Measurements from ENCODE around the gene PEPD.

PEPD gene

DNA sequence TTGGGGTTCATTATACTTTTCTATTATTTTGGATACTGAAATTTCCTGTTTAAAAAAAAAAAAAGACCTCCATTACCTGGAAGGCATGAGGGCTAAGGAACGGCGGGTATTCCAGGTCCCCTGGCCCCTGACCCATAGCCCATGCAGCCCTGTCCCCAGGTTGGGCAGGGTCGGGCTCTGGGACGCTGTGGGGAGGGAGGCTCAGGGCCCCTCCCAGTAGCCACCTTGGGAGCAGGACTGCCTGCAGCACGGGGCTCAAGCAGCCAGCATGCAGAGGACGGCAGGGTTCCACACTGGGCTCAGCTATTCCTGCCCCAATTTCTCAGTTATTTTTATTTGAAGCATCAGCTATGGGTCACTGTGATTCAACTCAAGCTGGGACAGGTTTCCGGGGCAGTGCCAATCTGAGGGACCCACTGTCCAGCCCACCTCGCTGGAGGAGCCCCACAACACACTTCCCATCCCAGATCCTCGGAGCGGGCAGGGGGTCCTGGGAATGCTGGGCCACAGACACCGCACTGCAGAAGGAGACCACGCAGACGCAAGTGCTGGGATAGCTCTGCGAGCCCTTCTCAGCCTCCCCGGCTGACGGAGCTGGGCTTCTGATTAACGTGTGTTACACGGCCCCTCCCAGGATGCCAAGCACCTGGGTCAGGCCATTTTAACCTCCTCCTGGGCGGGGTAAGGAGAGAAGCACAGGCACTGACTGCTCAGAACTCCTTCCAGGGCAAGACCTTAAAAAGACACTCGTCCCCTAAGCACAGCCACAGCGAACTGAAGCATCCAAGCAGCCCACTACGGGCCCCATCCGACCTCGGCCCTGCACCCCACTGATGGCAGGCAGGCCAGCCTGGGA lies 60.1 kb downstream of the PEPD start:
- no peak for TF ChIP-seq TAF1 (IDR thresholded peaks at IDR 0.05; ENCODE audit: borderline replicate concordance, insufficient read depth, low read length)
- no peak for TF ChIP-seq FOXP2 (optimal IDR thresholded peaks at IDR 0.05; ENCODE audit: borderline replicate concordance, extremely low read depth, extremely low read length, insufficient read depth)
- no peak for TF ChIP-seq POLR2AphosphoS5 (IDR thresholded peaks at IDR 0.05; ENCODE audit: low read depth, low read length)
- no peak for TF ChIP-seq REST (IDR thresholded peaks at IDR 0.05; ENCODE audit: insufficient read depth in 1 of 2, low read depth in 2 of 2, low read length in 2 of 2)
- TF ChIP-seq SIN3A (IDR thresholded peaks at IDR 0.05; ENCODE audit: borderline replicate concordance, insufficient read depth, low read length): no peak

DNA sequence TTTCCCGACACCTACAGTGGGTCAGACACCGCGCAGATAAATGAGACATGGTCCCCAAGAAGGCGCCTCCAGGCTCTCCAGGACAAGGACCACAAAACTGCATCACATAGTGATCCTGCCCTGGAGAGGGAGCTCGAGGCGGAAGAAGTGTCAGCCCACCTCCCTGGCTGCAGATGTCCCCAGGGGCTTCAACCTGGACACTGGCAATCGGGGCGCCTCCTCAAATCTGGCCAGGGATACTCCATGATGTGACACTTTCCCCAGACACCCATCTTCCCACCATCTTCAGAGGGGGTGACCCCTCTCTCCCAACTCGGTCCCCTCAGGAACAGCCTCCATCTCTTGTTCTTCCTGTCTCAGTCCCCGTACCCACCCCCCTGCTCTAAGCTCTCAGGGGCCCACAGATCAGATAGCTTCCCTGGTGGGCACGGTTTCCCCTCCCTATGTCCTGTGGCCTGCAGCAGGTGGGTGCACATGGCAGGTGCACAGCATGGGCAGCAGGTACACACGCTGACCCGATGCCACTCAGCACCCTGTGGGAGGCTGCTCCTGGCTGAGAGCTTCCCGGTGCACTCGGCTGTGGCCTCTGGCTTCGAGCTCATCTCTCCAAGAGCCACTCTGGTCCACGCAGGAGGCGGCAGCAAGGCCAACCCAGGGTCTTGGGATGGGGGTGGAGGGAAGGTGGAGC lies 61.2 kb downstream of the PEPD start:
- no peak for TF ChIP-seq TAF1 (IDR thresholded peaks at IDR 0.05; ENCODE audit: borderline replicate concordance, insufficient read depth, low read length)

DNA sequence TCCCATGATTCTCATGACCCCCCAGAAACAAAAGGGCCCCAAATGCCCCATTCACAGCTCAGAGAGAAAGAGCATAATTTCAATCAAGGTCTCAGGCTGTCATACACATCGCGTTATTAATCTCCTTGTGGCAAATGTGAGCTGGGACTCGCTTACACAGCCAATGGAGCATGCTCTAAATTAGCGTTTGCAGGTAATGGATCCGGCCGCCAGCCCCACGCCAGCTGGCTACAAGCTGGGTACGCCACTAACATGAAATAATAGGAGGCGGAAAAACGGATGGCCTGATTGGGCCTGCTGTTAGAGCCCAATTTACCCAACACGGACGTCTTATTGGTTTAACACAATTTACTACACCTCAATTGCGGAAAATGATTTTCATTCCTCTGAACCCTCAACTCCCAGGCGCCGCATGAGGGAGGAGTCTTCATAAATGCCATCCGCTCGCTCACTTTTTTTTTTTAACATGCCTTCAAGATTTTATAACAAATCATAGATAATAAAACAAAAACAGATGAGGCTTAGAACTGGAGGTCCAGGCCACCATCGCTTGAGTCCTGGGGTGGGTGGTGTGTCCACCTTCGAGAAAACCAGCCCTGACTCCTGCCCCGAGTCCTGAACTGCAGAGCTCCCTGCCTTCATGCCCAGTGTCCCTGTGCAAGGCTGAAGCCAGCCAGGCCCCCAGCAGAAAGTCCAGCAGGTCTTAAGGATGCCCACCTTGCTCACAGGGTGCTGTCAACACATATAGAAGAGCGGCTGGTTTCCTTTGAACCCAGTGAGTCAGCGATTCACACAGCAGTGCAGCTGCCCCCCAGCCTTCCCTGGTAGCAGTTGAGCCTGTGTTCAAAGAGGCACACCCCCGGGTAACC lies 62.1 kb downstream of the PEPD start:
- TF ChIP-seq POLR2AphosphoS5 (IDR thresholded peaks at IDR 0.05; ENCODE audit: low read depth, low read length) (no peak), SIN3A (IDR thresholded peaks at IDR 0.05; ENCODE audit: borderline replicate concordance, insufficient read depth, low read length) (no peak), FOXP2 (optimal IDR thresholded peaks at IDR 0.05; ENCODE audit: borderline replicate concordance, extremely low read depth, extremely low read length, insufficient read depth) (no peak), REST (IDR thresholded peaks at IDR 0.05; ENCODE audit: insufficient read depth in 1 of 2, low read depth in 2 of 2, low read length in 2 of 2) (no peak), TAF1 (IDR thresholded peaks at IDR 0.05; ENCODE audit: borderline replicate concordance, insufficient read depth, low read length) (no peak)

GRCh38 chr19:33458807-33459206 lies 62.8 kb downstream of the PEPD start:
- TF ChIP-seq REST (IDR thresholded peaks at IDR 0.05; ENCODE audit: insufficient read depth in 1 of 2, low read depth in 2 of 2, low read length in 2 of 2) (no peak), TAF1 (IDR thresholded peaks at IDR 0.05; ENCODE audit: borderline replicate concordance, insufficient read depth, low read length) (no peak), FOXP2 (optimal IDR thresholded peaks at IDR 0.05; ENCODE audit: borderline replicate concordance, extremely low read depth, extremely low read length, insufficient read depth) (no peak), SIN3A (IDR thresholded peaks at IDR 0.05; ENCODE audit: borderline replicate concordance, insufficient read depth, low read length) (no peak), POLR2AphosphoS5 (IDR thresholded peaks at IDR 0.05; ENCODE audit: low read depth, low read length) (no peak)

DNA sequence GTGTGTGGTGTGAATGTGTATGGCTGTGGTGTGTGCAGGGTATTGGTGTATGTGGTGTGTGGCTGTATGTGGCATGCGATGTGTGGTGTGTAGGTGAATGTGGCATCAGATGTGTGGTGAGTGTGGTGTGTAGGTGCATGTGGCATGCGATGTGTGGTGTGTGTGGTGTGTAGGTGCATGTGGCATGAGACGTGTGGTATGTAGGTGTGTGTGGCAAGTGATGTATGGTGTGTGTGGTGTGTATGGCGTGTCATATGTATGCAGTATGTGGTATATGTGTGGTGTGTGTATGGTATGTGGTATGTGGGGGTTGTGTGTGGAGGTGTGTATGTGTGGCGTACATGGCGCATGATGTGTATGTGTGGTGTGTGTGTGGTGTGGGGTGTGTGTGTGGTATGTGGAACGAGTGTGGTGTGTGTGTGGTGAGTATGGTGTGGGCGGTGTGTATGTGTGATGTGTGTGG lies 63.4 kb downstream of the PEPD start:
- TF ChIP-seq REST (IDR thresholded peaks at IDR 0.05; ENCODE audit: insufficient read depth in 1 of 2, low read depth in 2 of 2, low read length in 2 of 2) (no peak), SIN3A (IDR thresholded peaks at IDR 0.05; ENCODE audit: borderline replicate concordance, insufficient read depth, low read length) (no peak), POLR2AphosphoS5 (IDR thresholded peaks at IDR 0.05; ENCODE audit: low read depth, low read length) (no peak), FOXP2 (optimal IDR thresholded peaks at IDR 0.05; ENCODE audit: borderline replicate concordance, extremely low read depth, extremely low read length, insufficient read depth) (no peak), TAF1 (IDR thresholded peaks at IDR 0.05; ENCODE audit: borderline replicate concordance, insufficient read depth, low read length) (no peak)

Data from PFSK-1 (cell line).